ENCODE data around the gene ASB16. TPM values are rescaled to one million over a fixed set of nuclear protein-coding genes. Genes with fewer than 3 reads are reported as not detected.

The ASB16 gene
- total RNA-seq, 4 donors from 2014 or later: not detected

- no peak for TF ChIP-seq CTCF (IDR thresholded peaks at IDR 0.05; ENCODE audit: low read depth)
These were observed 25.4 kb upstream of the ASB16 start for GRCh38 chr17:44144966-44145739.

- no peak for TF ChIP-seq CTCF (IDR thresholded peaks at IDR 0.05; ENCODE audit: low read depth)
These were observed 23.8 kb upstream of the ASB16 start for GRCh38 chr17:44146375-44147346.

- no peak for TF ChIP-seq CTCF (IDR thresholded peaks at IDR 0.05; ENCODE audit: low read depth)
These were observed 22.7 kb upstream of the ASB16 start for GRCh38 chr17:44147812-44148211.

DNA sequence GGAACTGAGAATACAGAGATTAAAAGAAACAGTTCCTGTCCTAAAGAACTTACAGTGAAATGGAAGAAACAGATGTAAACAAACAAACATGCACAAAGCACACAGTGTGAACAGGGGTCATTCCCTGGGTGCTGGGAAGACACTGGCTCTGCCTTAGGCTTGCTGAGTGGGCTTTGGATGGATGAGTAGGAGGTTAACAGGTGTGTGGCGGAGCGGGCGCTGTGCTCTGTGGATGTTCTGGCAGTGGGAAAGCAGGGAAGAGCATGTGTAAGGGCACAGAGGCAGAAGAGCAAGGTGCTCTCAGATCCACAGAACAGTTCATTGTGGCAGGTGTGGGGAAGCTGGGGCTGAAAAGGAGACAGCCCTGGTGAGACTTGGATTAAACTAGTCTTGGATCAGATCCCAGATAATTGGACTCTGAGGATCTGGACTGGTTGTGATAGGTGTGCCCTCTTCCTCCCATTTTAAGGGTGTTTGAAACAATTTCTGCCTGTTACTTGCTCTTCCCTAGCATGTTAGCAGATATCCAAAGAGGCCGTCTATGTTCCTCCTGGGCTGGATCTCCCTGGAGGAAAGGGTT lies 20.7 kb upstream of the ASB16 start:
- no peak for TF ChIP-seq CTCF (IDR thresholded peaks at IDR 0.05; ENCODE audit: low read depth)

GRCh38 chr17:44152875-44153274 lies 17.6 kb upstream of the ASB16 start:
- TF ChIP-seq CTCF (IDR thresholded peaks at IDR 0.05; ENCODE audit: low read depth): no peak

GRCh38 chr17:44155488-44155887 lies 15.0 kb upstream of the ASB16 start:
- TF ChIP-seq CTCF (IDR thresholded peaks at IDR 0.05; ENCODE audit: low read depth): no peak
